ENCODE data around the gene KLHDC7B.
A peak's percentile ranks its signal among the peaks of the same experiment; 100 is the strongest.

Gene KLHDC7B

GRCh38 chr22:50586416-50586815, 40.7 kb downstream of the KLHDC7B start:
- H3K4me3 ChIP-seq (ENCODE audit: low read length) = no peak overlapping the region
- no peak for TF ChIP-seq CTCF (conservative IDR thresholded peaks at IDR 0.05; ENCODE audit: low read length)
- DNase-seq (ENCODE audit: low read depth) = no peak

- TF ChIP-seq CTCF (conservative IDR thresholded peaks at IDR 0.05; ENCODE audit: low read length) = no peak
- no peak for DNase-seq (ENCODE audit: low read depth)
- H3K4me3 ChIP-seq (ENCODE audit: low read length) = no peak overlapping the region
These were observed 41.7 kb downstream of the KLHDC7B start for GRCh38 chr22:50587407-50587806.

- no peak for TF ChIP-seq CTCF (conservative IDR thresholded peaks at IDR 0.05; ENCODE audit: low read length)
- H3K4me3 ChIP-seq (ENCODE audit: low read length) = no peak overlapping the region
- no peak for DNase-seq (ENCODE audit: low read depth)
These were observed 49.5 kb downstream of the KLHDC7B start for GRCh38 chr22:50595189-50595588.

GRCh38 chr22:50597097-50597496, 51.4 kb downstream of the KLHDC7B start:
- DNase-seq (ENCODE audit: low read depth) = no peak
- no peak overlapping the region for H3K4me3 ChIP-seq (ENCODE audit: low read length)
- TF ChIP-seq CTCF (conservative IDR thresholded peaks at IDR 0.05; ENCODE audit: low read length) = no peak

- H3K4me3 ChIP-seq (ENCODE audit: low read length) = no peak overlapping the region
- no peak for DNase-seq (ENCODE audit: low read depth)
- no peak for TF ChIP-seq CTCF (conservative IDR thresholded peaks at IDR 0.05; ENCODE audit: low read length)
These were observed 54.2 kb downstream of the KLHDC7B start for GRCh38 chr22:50599816-50600455.

- H3K4me3 ChIP-seq (ENCODE audit: low read length) = peak within 1 kb of the TSS; percentile 15; the same call in 1 of the 2 replicates
- TF ChIP-seq CTCF (conservative IDR thresholded peaks at IDR 0.05; ENCODE audit: low read length) = no peak
These were observed 54.8 kb downstream of the KLHDC7B start, which contains the start of gene MAPK8IP2 for GRCh38 chr22:50600538-50600937. Gene MAPK8IP2 (plus strand): TSS chr22:50600793. CDS start chr22:50600819, 26 bp downstream.

More at GRCh38 chr22:50600538-50600937, 54.8 kb downstream of the KLHDC7B start, which contains the start of gene MAPK8IP2:
- DNase-seq (ENCODE audit: low read depth) = no peak
